Measurements from ENCODE around the gene CEP57L1. TPM values are rescaled to one million over a fixed set of nuclear protein-coding genes. Genes with fewer than 3 reads are reported as not detected.

The CEP57L1 gene
- total and polyA plus RNA-seq, 9 of the 15 experiments (the other 6 are each of a cell fraction or from before 2014, with no cell fraction given) = 39.4 to 88.6 (median 61.8) TPM

GRCh38 chr6:109102762-109103161 lies 7.5 kb downstream of the CEP57L1 start (continued):
- peak; percentile 68 for TF ChIP-seq TCF3 (CRISPR knock-in tag; IDR thresholded peaks at IDR 0.05)
- peak; percentile 62 for TF ChIP-seq SMARCE1 (IDR thresholded peaks at IDR 0.05)
- TF ChIP-seq ZNF592 (IDR thresholded peaks at IDR 0.05) = 0 out of 2 replicates have a peak, but pooled peaks have one; percentile 43
- peak; percentile 66 for TF ChIP-seq TAL1 (IDR thresholded peaks at IDR 0.05)
- TF ChIP-seq, protein P1, sequence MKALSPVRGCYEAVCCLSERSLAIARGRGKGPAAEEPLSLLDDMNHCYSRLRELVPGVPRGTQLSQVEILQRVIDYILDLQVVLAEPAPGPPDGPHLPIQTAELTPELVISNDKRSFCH (CRISPR knock-in tag; IDR thresholded peaks at IDR 0.05) = no peak
- TF ChIP-seq, protein P1 (tag; IDR thresholded peaks at IDR 0.05) = no peak
- TF ChIP-seq, protein P2, sequence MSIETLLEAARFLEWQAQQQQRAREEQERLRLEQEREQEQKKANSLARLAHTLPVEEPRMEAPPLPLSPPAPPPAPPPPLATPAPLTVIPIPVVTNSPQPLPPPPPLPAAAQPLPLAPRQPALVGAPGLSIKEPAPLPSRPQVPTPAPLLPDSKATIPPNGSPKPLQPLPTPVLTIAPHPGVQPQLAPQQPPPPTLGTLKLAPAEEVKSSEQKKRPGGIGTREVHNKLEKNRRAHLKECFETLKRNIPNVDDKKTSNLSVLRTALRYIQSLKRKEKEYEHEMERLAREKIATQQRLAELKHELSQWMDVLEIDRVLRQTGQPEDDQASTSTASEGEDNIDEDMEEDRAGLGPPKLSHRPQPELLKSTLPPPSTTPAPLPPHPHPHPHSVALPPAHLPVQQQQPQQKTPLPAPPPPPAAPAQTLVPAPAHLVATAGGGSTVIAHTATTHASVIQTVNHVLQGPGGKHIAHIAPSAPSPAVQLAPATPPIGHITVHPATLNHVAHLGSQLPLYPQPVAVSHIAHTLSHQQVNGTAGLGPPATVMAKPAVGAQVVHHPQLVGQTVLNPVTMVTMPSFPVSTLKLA (conservative IDR thresholded peaks at IDR 0.05) = 0 out of 4 replicates have a peak, but pooled peaks of 1 of the 2 experiments have one; percentile 41
- no peak for TF ChIP-seq ZBTB2 (IDR thresholded peaks at IDR 0.05)
- TF ChIP-seq TEAD4 (IDR thresholded peaks at IDR 0.05; ENCODE audit: low read length) = peak; percentile 75
- no peak for TF ChIP-seq TEAD4 (CRISPR knock-in tag; IDR thresholded peaks at IDR 0.05; ENCODE audit: borderline replicate concordance)
- 0 out of 2 replicates have a peak, but pooled peaks have one; percentile 21 for TF ChIP-seq CHAMP1 (IDR thresholded peaks at IDR 0.05)
- TF ChIP-seq ATF1 (CRISPR knock-in tag; IDR thresholded peaks at IDR 0.05) = no peak
- 0 out of 2 replicates have a peak, but pooled peaks have one; percentile 11 for TF ChIP-seq ATF1 (tag; IDR thresholded peaks at IDR 0.05)
- no peak for TF ChIP-seq EHMT2 (IDR thresholded peaks at IDR 0.05)
- TF ChIP-seq EP400 (IDR thresholded peaks at IDR 0.05) = peak; percentile 21; the same call in 1 of the 2 replicates
- peak; percentile 75 for TF ChIP-seq CBFA2T3 (IDR thresholded peaks at IDR 0.05)
- peak; percentile 80 for TF ChIP-seq SMARCA4 (IDR thresholded peaks at IDR 0.05)
- no peak for TF ChIP-seq SRSF1 (IDR thresholded peaks at IDR 0.05; ENCODE audit: low read depth, low read length)
- TF ChIP-seq ZNF232 (CRISPR knock-in tag; IDR thresholded peaks at IDR 0.05) = no peak
- peak; percentile 30; the same call in 1 of the 2 replicates for TF ChIP-seq LEF1 (IDR thresholded peaks at IDR 0.05)
- 0 out of 2 replicates have a peak, but pooled peaks have one; percentile 16 for TF ChIP-seq MTA2 (IDR thresholded peaks at IDR 0.05; ENCODE audit: low read depth)
- no peak for TF ChIP-seq MAFK (IDR thresholded peaks at IDR 0.05; ENCODE audit: low read length)
